SK-N-SH (cell line): ENCODE data around the gene SPOP. TPM values are rescaled to one million over a fixed set of nuclear protein-coding genes. Genes with fewer than 3 reads are reported as not detected.

Experiments used
- CTCF ChIA-PET: fragments of 300-600, 350-600 bp; formaldehyde crosslinking; extraction: SDS; loops from one replicate; lab custom pipeline; 2021; lab: Yijun Ruan, JAX
- POLR2A ChIA-PET: fragments of 350-600 bp; sonication (Branson Sonifier 250); formaldehyde crosslinking; extraction: SDS; loops from one replicate; lab custom pipeline; 2020; ENCODE audit warnings: antibody characterized with exemption, inconsistent platforms; lab: Yijun Ruan, JAX
- DNase-seq: peaks from one replicate; pipeline ENCODE4 v3.0.0; 2012
- H2AFZ ChIP-seq: fragments of 200-600 bp; sonication (generic); 2 replicates; pipeline ENCODE4 v1.8.1; 2016; ENCODE audit warnings: antibody characterized with exemption, mild to moderate bottlenecking, low read depth
- H3F3A ChIP-seq: fragments of 200-600 bp; sonication (generic); replicated peaks from 2 replicates; pipeline ENCODE3; 2016; ENCODE audit warnings: antibody characterized with exemption, mild to moderate bottlenecking; ENCODE audit not compliant: insufficient read depth
- H3K27ac ChIP-seq, 2 experiments: fragments of 200-500 bp in 1 of 2; fragments of 200-600 bp in 1 of 2; sonication (Bioruptor generic) in 1 of 2; sonication (generic), shearing (Covaris generic) in 1 of 2; 2 replicates each; pipeline versions ENCODE4 v1.5.1 to v1.6.1; 2014 to 2016; ENCODE audit warnings: low read depth in 2 of 2, inconsistent platforms in 1 of 2, low read length in 1 of 2, mild to moderate bottlenecking in 1 of 2, mixed read lengths in 1 of 2
- H3K27me3 ChIP-seq: fragments of 200-600 bp; sonication (generic), shearing (Covaris generic); 2 replicates; pipeline ENCODE4 v1.6.1; 2016; ENCODE audit warnings: mixed run types; ENCODE audit not compliant: insufficient read depth
- H3K36me3 ChIP-seq, 2 experiments: fragments of 200-500 bp in 1 of 2; fragments of 200-600 bp in 1 of 2; sonication (Bioruptor generic) in 1 of 2; sonication (generic) in 1 of 2; replicated peaks in 1 of 2; 2 replicates each; pipeline versions ENCODE3 to v1.5.1; 2014 to 2016; ENCODE audit warnings: low read length in 1 of 2, mild to moderate bottlenecking in 1 of 2; ENCODE audit not compliant: insufficient read depth in 2 of 2, control insufficient read depth in 1 of 2
- H3K4me1 ChIP-seq, 2 experiments: fragments of 200-500 bp in 1 of 2; fragments of 200-600 bp in 1 of 2; sonication (Bioruptor generic) in 1 of 2; sonication (generic), shearing (Covaris generic) in 1 of 2; 2 replicates each; pipeline versions ENCODE4 v1.5.1 to v1.6.1; 2014 to 2016; ENCODE audit warnings: low read depth in 1 of 2, low read length in 1 of 2, mixed run types in 1 of 2; ENCODE audit not compliant: insufficient read depth in 2 of 2, control insufficient read depth in 1 of 2
- H3K4me2 ChIP-seq: fragments of 200-600 bp; sonication (generic), shearing (Covaris generic); 2 replicates; pipeline ENCODE4 v1.6.1; 2017; ENCODE audit warnings: mixed run types
- H3K4me3 ChIP-seq, 2 experiments: fragments of 200-500 bp in 1 of 2; fragments of 200-600 bp in 1 of 2; sonication (Bioruptor generic) in 1 of 2; sonication (generic), shearing (Covaris generic) in 1 of 2; 2 replicates each; pipeline versions ENCODE4 v1.5.1 to v1.8.1; 2014 to 2016; ENCODE audit warnings: low read depth in 2 of 2, inconsistent platforms in 1 of 2, low read length in 1 of 2, mild to moderate bottlenecking in 1 of 2, mixed read lengths in 1 of 2, moderate library complexity in 1 of 2
- H3K79me2 ChIP-seq: fragments of 200-600 bp; sonication (generic); 2 replicates; pipeline ENCODE4 v1.8.1; 2017; ENCODE audit warnings: mild to moderate bottlenecking; ENCODE audit not compliant: insufficient read depth
- H3K9ac ChIP-seq: fragments of 200-600 bp; sonication (generic); 2 replicates; pipeline ENCODE4 v1.6.1; 2017; ENCODE audit warnings: mixed run types
- H3K9me2 ChIP-seq: fragments of 200-600 bp; sonication (generic); 2 replicates; pipeline ENCODE4 v1.6.1; 2017; ENCODE audit warnings: mixed run types
- H3K9me3 ChIP-seq: fragments of 200-600 bp; sonication (generic); 2 replicates; pipeline ENCODE4 v1.6.1; 2017; ENCODE audit warnings: mixed run types, mild to moderate bottlenecking, moderate library complexity
- H4K20me1 ChIP-seq: fragments of 200-600 bp; sonication (generic); 2 replicates; pipeline ENCODE4 v1.6.1; 2017; ENCODE audit warnings: mild to moderate bottlenecking, mixed run types; ENCODE audit not compliant: insufficient read depth
- CHD2 ChIP-seq: fragments of 150-350 bp; IDR thresholded peaks from 2 replicates; pipeline ENCODE4 v1.6.1; 2018; ENCODE audit warnings: low read length; ENCODE audit not compliant: partially characterized antibody
- ELF1 ChIP-seq: IDR thresholded peaks from 2 replicates; pipeline ENCODE4 v1.4.0; 2012
- FOXJ3 ChIP-seq: sonication (generic); formaldehyde crosslinking; IDR thresholded peaks from 2 replicates; pipeline ENCODE4 v1.5.1; 2020; ENCODE audit warnings: mild to moderate bottlenecking, missing genetic modification reagents
- FOXM1 ChIP-seq: IDR thresholded peaks from 2 replicates; pipeline ENCODE4 v1.4.0; 2012; ENCODE audit warnings: low read depth, mild to moderate bottlenecking
- GABPA ChIP-seq: IDR thresholded peaks from 2 replicates; pipeline ENCODE4 v1.4.0; 2012; ENCODE audit warnings: low read depth, mild to moderate bottlenecking
- GATA2 ChIP-seq: sonication (generic); formaldehyde crosslinking; IDR thresholded peaks from 2 replicates; pipeline ENCODE4 v1.5.0; 2020; ENCODE audit warnings: mild to moderate bottlenecking, missing genetic modification reagents
- JUND ChIP-seq: IDR thresholded peaks from 2 replicates; pipeline ENCODE4 v1.4.0; 2012
- MAX ChIP-seq: IDR thresholded peaks from 2 replicates; pipeline ENCODE4 v1.4.0; 2012; ENCODE audit warnings: low read depth
- MEF2A ChIP-seq: IDR thresholded peaks from 2 replicates; pipeline ENCODE4 v1.4.0; 2012; ENCODE audit warnings: low read depth, borderline replicate concordance
- MXI1 ChIP-seq: IDR thresholded peaks from 2 replicates; pipeline ENCODE4 v1.6.1; 2012; ENCODE audit warnings: mild to moderate bottlenecking, low read depth, low read length, improper control_type of control experiment
- NRF1 ChIP-seq: IDR thresholded peaks from 2 replicates; pipeline ENCODE4 v1.6.1; 2012; ENCODE audit warnings: low read depth, mild to moderate bottlenecking, low read length
- POLR2AphosphoS5 ChIP-seq: IDR thresholded peaks from 2 replicates; pipeline ENCODE4 v1.6.1; 2012; ENCODE audit warnings: low read depth, low read length
- RAD21 ChIP-seq: IDR thresholded peaks from 2 replicates; pipeline ENCODE4 v1.6.1; 2012; ENCODE audit warnings: mild to moderate bottlenecking, low read length
- REST ChIP-seq: IDR thresholded peaks from 2 replicates; pipeline ENCODE4 v1.6.1; 2012; ENCODE audit warnings: mild to moderate bottlenecking, low read depth, low read length, moderate library complexity
- RFX5 ChIP-seq: IDR thresholded peaks from 2 replicates; pipeline ENCODE4 v1.6.1; 2012; ENCODE audit warnings: mild to moderate bottlenecking, improper control_type of control experiment, low read length
- TAF1 ChIP-seq: IDR thresholded peaks from 2 replicates; pipeline ENCODE4 v1.6.1; 2012; ENCODE audit warnings: low read depth, mild to moderate bottlenecking, low read length, moderate library complexity, borderline replicate concordance
- TEAD4 ChIP-seq: IDR thresholded peaks from 2 replicates; pipeline ENCODE4 v1.4.0; 2012; ENCODE audit warnings: mild to moderate bottlenecking, borderline replicate concordance; ENCODE audit not compliant: insufficient read depth
- polyA plus RNA-seq, 3 experiments: library from polyadenylated mRNA; depleted of rRNA; stranded (reverse); fragments of >200 nt; gene quantifications; 2 replicates each; pipeline ENCODE4 v1.2.3, GENCODE V29; 2012
- TF ChIP-seq, protein P1 (sequence below): fragments of 150-350 bp; IDR thresholded peaks from 2 replicates; pipeline ENCODE4 v1.6.1; 2017; ENCODE audit warnings: antibody characterized with exemption, low read length, low read depth, borderline replicate concordance

SPOP gene
- polyA plus RNA-seq, 1 of the 3 experiments (the other 2 are of a cell fraction) = 54.0 TPM

DNA sequence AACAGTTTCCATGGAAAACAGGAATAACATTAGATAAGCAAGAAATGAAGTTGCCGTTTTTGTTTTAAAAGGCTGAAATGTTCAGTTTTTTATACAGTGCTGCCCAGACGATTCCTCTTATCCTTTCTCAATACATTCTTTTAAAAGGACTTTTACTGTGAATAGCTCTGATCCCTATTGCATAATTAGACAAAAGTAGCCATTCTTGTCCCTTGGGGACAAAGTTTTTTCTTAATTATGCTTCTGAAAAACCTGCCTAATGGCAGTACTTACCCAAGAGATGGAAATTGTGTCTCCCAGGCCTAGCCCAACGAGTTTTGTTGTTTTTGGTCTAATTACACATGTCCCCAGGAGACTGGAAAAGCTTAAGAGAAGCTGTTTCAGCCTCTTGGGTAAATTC, 74.7 kb downstream of the SPOP start (continued):
- TF ChIP-seq REST (no peak), MEF2A (no peak), GABPA (no peak), FOXM1 (no peak), NRF1 (no peak)

- Histone ChIP-seq H3K9me2 (no peaks in the 10 kb centered on the region), H3K79me2 (no peaks in the 10 kb centered on the region), H3K4me1 (no peaks in the 10 kb centered on the region), H3K9me3 (no peaks in the 10 kb centered on the region), H3K4me2 (no peak overlapping the region), H2AFZ (no peak overlapping the region), H3K27me3 (no peaks in the 10 kb centered on the region), H3K36me3 (peaks cover 77 to 84% of the 10 kb centered on the region in 2 experiments), H3F3A (peaks cover 4% of the 10 kb centered on the region), H4K20me1 (no peaks in the 10 kb centered on the region), H3K27ac (no peak overlapping the region), H3K9ac (no peak overlapping the region), H3K4me3 (no peak overlapping the region)
- TF ChIP-seq TAF1 = no peak
- no peak for TF ChIP-seq POLR2AphosphoS5
- TF ChIP-seq MAX = no peak
- no peak for TF ChIP-seq JUND
- TF ChIP-seq RFX5 = no peak
- DNase-seq = no peak
- ChIA-PET CTCF (interaction anchor here (0.7 to 2.6 kb wide), 7 partner anchors 9 to 46 kb away, joined by 3 to 16 read pairs (median 5); partner anchors contain the start of gene NXPH3), POLR2A (no interaction called here)
Observed at GRCh38 chr17:49602783-49603182, 75.1 kb downstream of the SPOP start.

DNA sequence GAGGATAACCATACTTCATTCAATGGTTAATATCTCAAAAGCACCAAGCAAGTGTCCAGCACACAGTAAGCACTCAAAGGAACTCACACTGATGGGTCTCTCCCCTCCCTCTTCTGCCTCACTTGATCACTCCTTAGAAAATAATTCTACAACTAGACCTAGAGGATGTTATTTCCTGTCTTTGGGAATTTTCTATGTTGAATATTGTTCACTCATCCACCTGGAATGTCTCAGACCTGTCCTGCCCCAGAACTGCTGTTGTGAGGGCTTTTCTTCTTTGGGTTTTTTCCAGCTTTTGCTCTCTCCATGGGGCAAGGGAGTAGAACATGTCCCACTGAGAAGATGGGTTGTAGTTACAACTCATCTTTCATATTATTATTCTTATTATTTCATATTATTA, 76.9 kb downstream of the SPOP start:
- H3K4me1 ChIP-seq = no peaks in the 10 kb centered on the region; a peak in 1 of 4 replicates
- H3F3A ChIP-seq = no peaks in the 10 kb centered on the region
- H3K4me2 ChIP-seq = no peak overlapping the region
- H3K79me2 ChIP-seq = no peaks in the 10 kb centered on the region
- H3K9me3 ChIP-seq = no peaks in the 10 kb centered on the region
- H3K9ac ChIP-seq = no peak overlapping the region
- H3K4me3 ChIP-seq = no peak overlapping the region
- ChIA-PET POLR2A (no interaction called here), CTCF (interaction anchor here (1.0 to 2.6 kb wide), 6 partner anchors 21 to 44 kb away, joined by 3 to 16 read pairs (median 4); partner anchors contain the start of gene NXPH3)
- H3K9me2 ChIP-seq = no peaks in the 10 kb centered on the region
- H3K27me3 ChIP-seq = no peaks in the 10 kb centered on the region
- DNase-seq = no peak
- peaks cover 74 to 92% of the 10 kb centered on the region in 2 experiments for H3K36me3 ChIP-seq
- no peak overlapping the region for H2AFZ ChIP-seq
- H4K20me1 ChIP-seq = no peaks in the 10 kb centered on the region
- no peak overlapping the region for H3K27ac ChIP-seq
- TF ChIP-seq TEAD4 (no peak), REST (no peak), ELF1 (no peak), FOXJ3 (CRISPR knock-in tag) (no peak), FOXM1 (no peak), MEF2A (no peak), RAD21 (no peak), GABPA (no peak), NRF1 (no peak), MAX (no peak), MXI1 (no peak), CHD2 (no peak), GATA2 (CRISPR knock-in tag) (no peak)
- TF ChIP-seq, protein P1, sequence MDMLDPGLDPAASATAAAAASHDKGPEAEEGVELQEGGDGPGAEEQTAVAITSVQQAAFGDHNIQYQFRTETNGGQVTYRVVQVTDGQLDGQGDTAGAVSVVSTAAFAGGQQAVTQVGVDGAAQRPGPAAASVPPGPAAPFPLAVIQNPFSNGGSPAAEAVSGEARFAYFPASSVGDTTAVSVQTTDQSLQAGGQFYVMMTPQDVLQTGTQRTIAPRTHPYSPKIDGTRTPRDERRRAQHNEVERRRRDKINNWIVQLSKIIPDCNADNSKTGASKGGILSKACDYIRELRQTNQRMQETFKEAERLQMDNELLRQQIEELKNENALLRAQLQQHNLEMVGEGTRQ = no peak
